Fibroblast of mammary gland (primary cell): ENCODE data around the gene PTEN.
"Not testable (repeated sequence)": the region's sequence is repeated elsewhere in the genome, so short reads cannot be mapped to it uniquely, and the experiment has no call there.

Source experiments
- DNase-seq: peaks from one replicate; pipeline ENCODE4 v3.0.0-alpha.2; 2010; ENCODE audit warnings: low read depth
- H3K4me3 ChIP-seq: 2 replicates; pipeline ENCODE4 v1.5.1; 2011; ENCODE audit warnings: low read depth, mild to moderate bottlenecking, low read length, moderate library complexity; ENCODE audit not compliant: control insufficient read depth
- TF ChIP-seq, protein P1 (sequence below): conservative IDR thresholded peaks from 2 replicates; pipeline ENCODE4 v1.5.1; 2011; ENCODE audit warnings: low read depth, low read length, inconsistent platforms; ENCODE audit not compliant: control insufficient read depth, insufficient read depth

The PTEN gene

DNA sequence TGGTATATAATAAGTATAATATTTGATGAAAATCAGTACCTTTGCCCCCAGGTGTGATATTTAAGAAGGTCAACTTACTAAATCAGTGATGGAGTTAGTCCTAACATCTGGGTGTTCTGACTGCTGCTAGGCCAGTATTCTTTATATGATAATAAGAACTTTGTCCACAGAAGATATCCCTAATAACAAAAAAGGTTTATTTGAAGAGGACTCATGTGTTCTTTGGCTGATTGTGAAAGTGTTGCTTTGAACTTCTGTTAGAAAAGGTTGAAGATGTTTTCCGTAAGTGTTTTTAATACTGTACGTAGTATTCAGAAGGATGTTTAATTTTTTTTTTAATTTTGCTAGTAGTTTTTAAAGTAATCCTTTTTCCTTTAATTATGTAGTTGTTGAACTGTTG is 10.2 kb downstream of the PTEN start:
- no peak overlapping the region for H3K4me3 ChIP-seq
- DNase-seq = no peak
- TF ChIP-seq, protein P1, sequence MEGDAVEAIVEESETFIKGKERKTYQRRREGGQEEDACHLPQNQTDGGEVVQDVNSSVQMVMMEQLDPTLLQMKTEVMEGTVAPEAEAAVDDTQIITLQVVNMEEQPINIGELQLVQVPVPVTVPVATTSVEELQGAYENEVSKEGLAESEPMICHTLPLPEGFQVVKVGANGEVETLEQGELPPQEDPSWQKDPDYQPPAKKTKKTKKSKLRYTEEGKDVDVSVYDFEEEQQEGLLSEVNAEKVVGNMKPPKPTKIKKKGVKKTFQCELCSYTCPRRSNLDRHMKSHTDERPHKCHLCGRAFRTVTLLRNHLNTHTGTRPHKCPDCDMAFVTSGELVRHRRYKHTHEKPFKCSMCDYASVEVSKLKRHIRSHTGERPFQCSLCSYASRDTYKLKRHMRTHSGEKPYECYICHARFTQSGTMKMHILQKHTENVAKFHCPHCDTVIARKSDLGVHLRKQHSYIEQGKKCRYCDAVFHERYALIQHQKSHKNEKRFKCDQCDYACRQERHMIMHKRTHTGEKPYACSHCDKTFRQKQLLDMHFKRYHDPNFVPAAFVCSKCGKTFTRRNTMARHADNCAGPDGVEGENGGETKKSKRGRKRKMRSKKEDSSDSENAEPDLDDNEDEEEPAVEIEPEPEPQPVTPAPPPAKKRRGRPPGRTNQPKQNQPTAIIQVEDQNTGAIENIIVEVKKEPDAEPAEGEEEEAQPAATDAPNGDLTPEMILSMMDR = no peak

DNA sequence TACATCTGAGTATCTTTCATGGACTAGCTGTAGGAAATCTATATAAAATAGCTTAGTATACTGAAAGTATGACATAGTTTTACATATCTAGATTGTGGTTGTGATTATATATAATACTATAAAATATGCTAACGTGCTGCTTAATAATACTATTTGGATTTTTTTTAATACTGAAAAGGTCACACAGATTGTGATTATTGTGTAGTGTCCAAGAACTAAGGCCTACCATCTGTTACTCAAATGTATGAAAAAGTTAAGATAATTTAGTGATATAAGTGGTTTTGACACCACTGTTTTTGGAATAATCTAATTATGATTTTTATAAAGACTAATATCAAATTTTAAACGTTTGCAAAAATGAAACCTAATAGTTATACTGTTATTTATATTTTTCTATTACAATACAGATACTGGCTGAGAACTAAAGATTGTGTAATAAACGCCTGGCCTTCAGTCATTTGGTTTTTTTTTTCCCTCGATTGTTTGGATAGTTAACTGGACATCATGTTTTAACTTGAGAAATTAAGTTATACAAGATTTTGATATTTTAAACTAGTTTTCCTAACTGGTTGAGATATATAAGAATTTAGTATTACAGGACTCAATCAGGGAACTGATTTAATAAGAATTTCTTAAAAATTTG is 12.6 kb downstream of the PTEN start:
- no peak overlapping the region for H3K4me3 ChIP-seq
- TF ChIP-seq, protein P1 = no peak
- DNase-seq = no peak

DNA sequence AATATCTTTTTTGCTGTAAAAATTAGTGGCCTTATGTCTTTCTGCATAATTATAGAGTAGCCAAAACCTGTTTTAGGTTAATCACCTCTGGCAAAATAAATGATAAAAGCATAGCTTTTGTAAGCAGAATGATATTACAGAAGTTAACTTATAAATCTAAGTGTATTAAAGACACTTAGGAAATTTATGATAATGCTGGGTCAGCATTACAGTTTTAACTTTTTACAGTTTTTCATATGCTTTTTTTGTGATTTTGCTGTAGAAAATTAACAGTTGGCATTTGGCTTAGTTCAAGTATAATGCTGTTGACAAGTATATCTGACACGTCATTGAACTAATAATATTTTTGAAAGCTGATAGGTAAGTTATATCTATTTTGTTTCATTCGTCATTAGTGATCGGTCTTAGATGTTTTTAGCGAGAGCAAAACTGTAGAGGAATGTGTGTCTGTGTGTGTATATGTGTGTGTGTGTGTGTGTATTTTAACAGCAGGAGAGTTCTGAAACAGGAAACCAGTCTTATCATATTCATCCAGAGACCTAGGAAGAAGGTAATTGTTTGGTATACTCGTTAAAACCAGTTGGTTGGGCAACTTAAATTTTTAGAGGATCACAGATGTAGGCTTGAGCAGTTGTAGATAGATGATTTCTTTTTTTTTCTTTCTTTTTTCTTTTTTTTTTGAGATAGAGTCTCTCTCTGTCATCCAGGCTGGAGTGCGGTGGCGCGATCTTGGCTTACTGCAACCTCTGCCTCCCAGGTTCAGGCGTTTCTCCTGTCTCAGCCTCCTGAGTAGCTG is 15.4 kb downstream of the PTEN start:
- DNase-seq = no peak
- TF ChIP-seq, protein P1 = no peak
- no peak overlapping the region for H3K4me3 ChIP-seq

DNA sequence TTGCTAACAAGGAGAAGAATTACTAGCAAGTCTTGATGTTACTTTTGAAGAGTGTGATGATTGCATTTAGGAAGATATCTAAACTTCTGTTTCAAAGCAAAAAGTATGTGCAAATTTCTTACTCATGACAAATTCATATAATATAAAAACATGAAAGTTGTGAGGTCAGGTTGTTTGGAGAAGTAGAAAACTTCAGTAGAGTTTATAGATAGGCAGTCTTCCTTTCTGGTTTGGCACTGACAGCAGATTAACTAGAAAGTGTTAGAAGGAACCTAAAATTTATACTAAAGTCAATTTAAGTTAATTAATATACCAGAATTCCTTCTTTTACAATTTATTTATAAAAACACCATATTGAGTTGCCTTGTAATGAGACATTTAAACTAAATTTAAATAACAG is 16.9 kb downstream of the PTEN start:
- TF ChIP-seq, protein P1 = no peak
- H3K4me3 ChIP-seq = no peak overlapping the region
- no peak for DNase-seq

DNA sequence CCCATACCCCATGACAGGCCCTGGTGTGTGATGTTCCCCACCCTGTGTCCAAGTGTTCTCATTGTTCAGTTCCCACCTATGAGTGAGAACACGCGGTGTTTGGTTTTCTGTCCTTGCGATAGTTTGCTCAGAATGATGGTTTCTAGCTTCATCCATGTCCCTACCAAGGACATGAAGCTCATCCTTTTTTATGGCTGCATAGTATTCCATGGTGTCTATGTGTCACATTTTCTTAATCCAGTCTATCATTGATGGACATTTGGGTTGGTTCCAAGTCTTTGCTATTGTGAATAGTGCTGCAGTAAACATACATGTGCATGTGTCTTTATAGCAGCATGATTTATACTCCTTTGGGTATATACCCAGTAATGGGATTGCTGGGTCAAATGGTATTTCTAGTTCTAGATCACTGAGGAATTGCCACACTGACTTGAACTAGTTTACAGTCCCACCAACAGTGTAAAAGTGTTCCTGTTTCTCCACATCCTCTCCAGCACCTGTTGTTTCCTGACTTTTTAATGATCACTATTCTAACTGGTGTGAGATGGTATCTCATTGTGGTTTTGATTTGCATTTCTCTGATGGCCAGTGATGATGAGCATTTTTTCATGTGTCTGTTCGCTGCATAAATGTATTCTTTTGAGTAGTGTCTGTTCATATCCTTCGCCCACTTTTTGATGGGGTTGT is 18.1 kb downstream of the PTEN start:
- not testable (repeated sequence) for H3K4me3 ChIP-seq, DNase-seq

DNA sequence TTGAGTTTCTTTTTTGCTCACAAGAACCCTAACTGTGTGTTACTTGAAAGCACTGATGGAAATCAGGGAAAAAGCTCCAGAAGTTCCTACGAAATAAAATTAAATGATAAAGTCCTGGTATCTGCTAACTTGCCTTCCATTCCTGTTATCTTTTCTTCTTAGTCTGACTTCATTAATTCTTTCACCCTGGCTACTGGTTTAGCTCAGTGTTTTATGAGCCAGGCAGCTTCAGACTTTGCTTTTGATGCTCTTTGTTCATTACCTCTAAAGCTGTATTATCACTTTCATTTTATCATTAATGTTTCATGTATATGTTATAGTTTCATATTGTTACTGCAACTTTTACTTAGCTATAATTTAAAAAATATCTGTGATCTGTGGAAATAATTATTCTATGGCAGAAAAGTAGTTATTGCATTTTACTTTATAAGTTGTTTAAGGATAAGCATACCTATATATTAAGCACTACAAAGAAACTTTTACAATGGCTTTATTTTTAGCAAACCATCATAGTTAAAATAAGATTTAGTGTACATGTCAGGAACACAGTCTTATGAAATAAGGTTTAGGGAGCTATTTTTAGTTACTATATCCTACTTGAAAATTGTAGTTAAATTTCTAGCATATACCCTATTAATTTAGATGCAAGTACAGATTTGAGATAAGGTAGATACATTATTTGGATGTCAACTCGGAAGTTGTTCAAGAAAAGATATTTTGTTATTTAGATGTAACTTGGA is 19.3 kb downstream of the PTEN start:
- H3K4me3 ChIP-seq = no peak overlapping the region
- no peak for DNase-seq
- TF ChIP-seq, protein P1 = no peak
